ENCODE measurements around the gene ERBB4.

ERBB4 gene

DNA sequence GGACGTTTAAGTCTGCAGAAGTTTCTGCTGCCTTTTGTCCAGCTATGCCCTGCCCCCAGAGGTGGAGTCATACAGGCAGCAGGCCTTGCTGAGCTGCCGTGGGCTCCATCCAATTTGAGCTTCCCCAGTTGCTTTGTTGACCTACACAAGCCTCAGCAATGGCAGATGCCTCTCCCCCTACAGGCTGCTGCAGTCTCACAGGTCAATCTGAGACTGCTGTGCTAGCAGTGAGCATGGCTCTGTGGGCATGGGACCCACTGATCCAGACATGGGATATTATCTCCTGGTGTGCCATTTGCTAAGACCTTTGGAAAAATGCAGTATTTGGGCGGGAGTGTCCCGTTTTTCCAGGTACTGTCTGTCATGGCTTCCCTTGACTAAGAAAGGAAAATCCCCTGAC, 726.0 kb downstream of the ERBB4 start:
- TF ChIP-seq, protein P1, sequence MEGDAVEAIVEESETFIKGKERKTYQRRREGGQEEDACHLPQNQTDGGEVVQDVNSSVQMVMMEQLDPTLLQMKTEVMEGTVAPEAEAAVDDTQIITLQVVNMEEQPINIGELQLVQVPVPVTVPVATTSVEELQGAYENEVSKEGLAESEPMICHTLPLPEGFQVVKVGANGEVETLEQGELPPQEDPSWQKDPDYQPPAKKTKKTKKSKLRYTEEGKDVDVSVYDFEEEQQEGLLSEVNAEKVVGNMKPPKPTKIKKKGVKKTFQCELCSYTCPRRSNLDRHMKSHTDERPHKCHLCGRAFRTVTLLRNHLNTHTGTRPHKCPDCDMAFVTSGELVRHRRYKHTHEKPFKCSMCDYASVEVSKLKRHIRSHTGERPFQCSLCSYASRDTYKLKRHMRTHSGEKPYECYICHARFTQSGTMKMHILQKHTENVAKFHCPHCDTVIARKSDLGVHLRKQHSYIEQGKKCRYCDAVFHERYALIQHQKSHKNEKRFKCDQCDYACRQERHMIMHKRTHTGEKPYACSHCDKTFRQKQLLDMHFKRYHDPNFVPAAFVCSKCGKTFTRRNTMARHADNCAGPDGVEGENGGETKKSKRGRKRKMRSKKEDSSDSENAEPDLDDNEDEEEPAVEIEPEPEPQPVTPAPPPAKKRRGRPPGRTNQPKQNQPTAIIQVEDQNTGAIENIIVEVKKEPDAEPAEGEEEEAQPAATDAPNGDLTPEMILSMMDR (IDR thresholded peaks at IDR 0.05): no peak
- TF ChIP-seq ZFX (IDR thresholded peaks at IDR 0.05; ENCODE audit: borderline replicate concordance): no peak
- no peak overlapping the region for H3K27ac ChIP-seq

DNA sequence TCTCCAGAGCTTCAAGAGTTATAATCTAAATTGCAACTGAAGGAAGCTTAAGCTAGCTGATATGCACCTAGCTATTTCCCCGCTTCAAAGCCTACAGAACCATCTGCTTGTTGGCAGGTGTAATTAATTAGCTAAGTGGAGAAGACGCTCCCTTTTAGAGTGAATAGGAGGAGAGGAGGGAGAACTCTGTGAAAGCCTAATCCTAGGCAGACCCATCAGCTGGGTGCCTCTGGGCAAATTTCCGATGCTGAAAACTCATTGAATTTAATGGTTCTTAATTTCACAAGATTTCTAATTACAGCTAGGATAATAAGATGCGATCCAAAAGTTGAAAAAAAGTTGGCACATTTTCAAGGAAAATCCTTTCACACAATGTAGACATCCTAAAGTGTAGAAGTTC, 735.9 kb downstream of the ERBB4 start:
- no peak overlapping the region for H3K27ac ChIP-seq
- TF ChIP-seq, protein P1 (IDR thresholded peaks at IDR 0.05): no peak
- no peak for TF ChIP-seq ZFX (IDR thresholded peaks at IDR 0.05; ENCODE audit: borderline replicate concordance)

DNA sequence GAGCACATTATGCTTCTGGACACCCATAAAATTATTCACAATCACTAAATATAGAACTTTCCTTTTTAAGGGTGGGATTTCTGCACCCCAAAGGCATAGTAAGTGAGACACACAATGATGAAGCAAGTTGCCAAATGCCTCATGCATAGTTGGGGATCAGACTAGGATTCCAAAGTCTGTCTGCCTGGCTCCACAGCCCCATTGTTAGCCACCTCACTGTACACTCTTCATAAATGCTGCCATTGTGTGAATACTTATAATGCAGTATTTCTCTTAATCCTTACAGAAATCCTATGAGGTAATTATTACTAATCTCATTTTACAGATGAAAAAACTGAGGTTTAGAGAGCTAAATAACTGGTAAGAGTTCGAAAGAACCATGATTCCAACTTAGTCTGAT, 738.6 kb downstream of the ERBB4 start:
- no peak for TF ChIP-seq ZFX (IDR thresholded peaks at IDR 0.05; ENCODE audit: borderline replicate concordance)
- TF ChIP-seq, protein P1 (IDR thresholded peaks at IDR 0.05): no peak
- no peak overlapping the region for H3K27ac ChIP-seq

DNA sequence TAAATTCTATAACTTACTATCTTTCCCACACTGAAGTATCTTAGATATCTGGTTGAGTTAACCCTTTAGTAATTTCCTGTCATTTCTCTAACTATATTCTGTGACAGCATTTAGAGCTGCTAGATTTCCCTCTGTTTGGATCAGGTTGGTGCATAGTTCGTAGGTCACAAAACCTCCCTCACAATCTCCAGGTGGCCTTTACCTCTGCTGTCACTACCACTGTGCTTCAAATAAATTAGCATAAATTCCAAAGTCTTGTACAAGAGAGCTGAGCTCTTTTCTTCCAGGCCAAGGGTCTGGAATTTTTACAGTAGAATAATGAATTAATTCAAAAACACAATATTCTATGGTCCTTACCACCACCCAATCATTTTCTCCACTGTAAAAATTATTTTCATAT, 739.7 kb downstream of the ERBB4 start:
- no peak overlapping the region for H3K27ac ChIP-seq
- TF ChIP-seq, protein P1 (IDR thresholded peaks at IDR 0.05): no peak
- no peak for TF ChIP-seq ZFX (IDR thresholded peaks at IDR 0.05; ENCODE audit: borderline replicate concordance)

DNA sequence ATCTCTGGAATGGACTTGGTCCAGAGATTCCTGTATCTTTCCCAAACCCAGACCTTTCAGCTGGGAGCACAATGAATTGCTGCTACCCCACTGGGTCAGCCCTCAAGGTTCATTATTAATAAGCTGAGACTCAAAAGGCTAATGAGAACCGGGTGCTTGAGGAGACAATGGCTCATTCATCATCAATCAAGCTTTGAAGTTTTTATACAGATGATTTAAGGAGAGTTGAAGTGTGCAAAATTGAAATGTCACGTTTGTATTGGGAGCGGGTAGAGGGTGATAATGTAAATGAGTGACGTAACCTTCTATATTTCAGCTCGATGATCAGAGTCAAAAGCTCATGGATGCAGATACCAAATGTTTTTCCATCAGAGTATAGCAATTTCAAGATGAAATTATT, 744.9 kb downstream of the ERBB4 start:
- no peak overlapping the region for H3K27ac ChIP-seq
- TF ChIP-seq, protein P1 (IDR thresholded peaks at IDR 0.05): no peak
- no peak for TF ChIP-seq ZFX (IDR thresholded peaks at IDR 0.05; ENCODE audit: borderline replicate concordance)

DNA sequence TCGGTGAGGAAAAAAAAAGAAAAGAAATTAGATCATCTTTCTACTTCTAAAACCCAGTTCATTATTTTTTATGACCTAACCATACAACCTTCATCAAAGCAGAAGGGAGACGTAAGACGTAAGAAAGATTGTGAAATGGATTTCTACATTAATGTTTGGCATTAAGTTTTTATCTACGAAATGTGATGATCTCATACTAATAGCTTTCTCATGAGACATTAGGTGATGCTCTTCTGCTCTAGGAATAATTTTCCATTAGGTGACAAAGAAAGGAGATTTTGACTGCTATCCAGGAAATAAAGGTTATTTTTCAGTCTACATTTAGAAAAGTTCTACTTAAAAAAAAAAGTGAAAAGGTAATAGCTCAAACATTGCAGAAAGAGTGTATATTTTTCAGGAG, 748.6 kb downstream of the ERBB4 start:
- no peak overlapping the region for H3K27ac ChIP-seq
- TF ChIP-seq, protein P1 (IDR thresholded peaks at IDR 0.05): no peak
- TF ChIP-seq ZFX (IDR thresholded peaks at IDR 0.05; ENCODE audit: borderline replicate concordance): no peak

DNA sequence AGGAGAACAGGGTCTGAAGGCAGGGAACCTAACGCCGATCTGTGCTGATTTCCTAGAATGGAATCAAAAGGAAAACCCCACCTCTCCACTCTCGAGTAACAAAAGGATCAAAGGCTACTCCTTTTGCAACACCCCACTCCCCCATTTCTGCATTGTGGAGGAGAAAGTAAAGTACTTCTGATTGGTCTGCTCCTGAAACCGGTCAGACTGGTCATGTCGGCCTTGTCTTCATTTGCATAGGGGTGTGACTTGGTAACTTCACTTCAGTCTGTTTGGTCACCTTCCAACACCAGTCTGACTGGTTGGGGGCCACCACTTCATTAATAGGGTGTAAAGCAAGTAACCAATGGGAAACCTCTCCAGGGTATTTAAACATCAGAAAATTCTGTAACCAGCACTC, 771.9 kb downstream of the ERBB4 start:
- TF ChIP-seq, protein P1 (IDR thresholded peaks at IDR 0.05): no peak
- no peak for TF ChIP-seq ZFX (IDR thresholded peaks at IDR 0.05; ENCODE audit: borderline replicate concordance)
- no peak overlapping the region for H3K27ac ChIP-seq

All from 22Rv1 (cell line).